Spleen (tissue), 7 donors: ENCODE data around the gene BAHCC1.

ENCODE experiments used
- POLR2A ChIP-seq, 3 donors: fragments of 450-650 bp; IDR thresholded peaks; one replicate each; pipeline ENCODE4 v1.5.1; 2017; ENCODE audit warnings: antibody characterized with exemption in 3 of 3, mild to moderate bottlenecking in 1 of 3
- TF ChIP-seq, protein P1 (sequence below), 11 experiments: fragments of 200-600 bp in 7 of 11; fragments of 450-650 bp in 4 of 11; sonication (generic) in 4 of 11; IDR thresholded peaks in 8 of 11; conservative IDR thresholded peaks in 3 of 11; 1 replicate in 7 of 11; 2 replicates in 4 of 11; pipeline versions ENCODE4 v1.4.0 to v1.8.0; 2016 to 2021; ENCODE audit warnings: antibody characterized with exemption in 11 of 11, inconsistent platforms in 4 of 11, mild to moderate bottlenecking in 1 of 11
- donor health status: DM: no; HTN: no; CAD: no; lungs with moderate emphysema.
- donor health status: DM: no; HTN: no; CAD: no.
- donor health status: DM: no; HTN: no; CAD: no.

DNA sequence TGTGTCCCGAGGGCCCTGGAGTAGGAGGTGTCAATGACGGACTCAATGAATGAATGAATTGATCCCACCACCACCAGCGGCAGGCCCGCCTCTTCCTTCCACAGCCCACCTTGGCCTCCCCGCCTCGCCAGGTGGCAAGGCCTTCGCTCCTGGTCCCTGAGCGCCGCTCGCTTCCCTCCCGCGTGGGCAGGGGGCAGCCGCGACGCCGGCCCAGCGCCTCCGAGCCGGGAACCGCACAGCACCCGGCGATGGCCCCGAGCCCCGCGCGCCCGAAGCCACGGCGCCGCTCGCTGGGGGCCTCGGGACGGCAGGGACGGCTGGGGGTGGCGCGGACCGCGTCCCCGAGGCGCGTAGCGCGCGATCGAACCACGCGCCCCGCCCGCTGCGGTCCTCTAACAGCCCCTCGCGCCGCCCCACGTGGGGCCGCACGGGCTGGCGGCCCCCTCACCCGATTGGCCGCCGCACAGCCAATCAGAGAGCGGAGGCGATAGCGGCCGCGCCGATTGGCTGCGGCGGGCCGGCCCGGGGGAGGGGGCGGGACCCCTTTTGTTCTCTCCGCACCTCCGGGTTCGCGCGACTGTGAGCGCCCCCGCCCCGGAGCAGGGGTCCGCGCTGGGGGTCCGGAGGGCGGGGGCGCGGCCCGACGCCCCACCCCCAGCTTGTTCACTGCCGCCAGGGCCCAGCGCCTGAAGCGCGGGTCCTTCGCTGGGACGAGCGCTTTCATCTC lies 86.0 kb downstream of the BAHCC1 start:
- TF ChIP-seq, protein P1, sequence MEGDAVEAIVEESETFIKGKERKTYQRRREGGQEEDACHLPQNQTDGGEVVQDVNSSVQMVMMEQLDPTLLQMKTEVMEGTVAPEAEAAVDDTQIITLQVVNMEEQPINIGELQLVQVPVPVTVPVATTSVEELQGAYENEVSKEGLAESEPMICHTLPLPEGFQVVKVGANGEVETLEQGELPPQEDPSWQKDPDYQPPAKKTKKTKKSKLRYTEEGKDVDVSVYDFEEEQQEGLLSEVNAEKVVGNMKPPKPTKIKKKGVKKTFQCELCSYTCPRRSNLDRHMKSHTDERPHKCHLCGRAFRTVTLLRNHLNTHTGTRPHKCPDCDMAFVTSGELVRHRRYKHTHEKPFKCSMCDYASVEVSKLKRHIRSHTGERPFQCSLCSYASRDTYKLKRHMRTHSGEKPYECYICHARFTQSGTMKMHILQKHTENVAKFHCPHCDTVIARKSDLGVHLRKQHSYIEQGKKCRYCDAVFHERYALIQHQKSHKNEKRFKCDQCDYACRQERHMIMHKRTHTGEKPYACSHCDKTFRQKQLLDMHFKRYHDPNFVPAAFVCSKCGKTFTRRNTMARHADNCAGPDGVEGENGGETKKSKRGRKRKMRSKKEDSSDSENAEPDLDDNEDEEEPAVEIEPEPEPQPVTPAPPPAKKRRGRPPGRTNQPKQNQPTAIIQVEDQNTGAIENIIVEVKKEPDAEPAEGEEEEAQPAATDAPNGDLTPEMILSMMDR (IDR thresholded peaks at IDR 0.05 in 8 of 11, conservative IDR thresholded peaks at IDR 0.05 in 3 of 11): no peak
- TF ChIP-seq POLR2A (IDR thresholded peaks at IDR 0.05): no peak
